ENCODE results near the gene KIF3B.

Gene KIF3B

GRCh38 chr20:32356622-32357374, 79.3 kb downstream of the KIF3B start:
- no peak for DNase-seq
- TF ChIP-seq GATA1 (IDR thresholded peaks at IDR 0.05; ENCODE audit: low read depth, low read length) (no peak), POLR2A (IDR thresholded peaks at IDR 0.05; ENCODE audit: low read length) (no peak)

DNA sequence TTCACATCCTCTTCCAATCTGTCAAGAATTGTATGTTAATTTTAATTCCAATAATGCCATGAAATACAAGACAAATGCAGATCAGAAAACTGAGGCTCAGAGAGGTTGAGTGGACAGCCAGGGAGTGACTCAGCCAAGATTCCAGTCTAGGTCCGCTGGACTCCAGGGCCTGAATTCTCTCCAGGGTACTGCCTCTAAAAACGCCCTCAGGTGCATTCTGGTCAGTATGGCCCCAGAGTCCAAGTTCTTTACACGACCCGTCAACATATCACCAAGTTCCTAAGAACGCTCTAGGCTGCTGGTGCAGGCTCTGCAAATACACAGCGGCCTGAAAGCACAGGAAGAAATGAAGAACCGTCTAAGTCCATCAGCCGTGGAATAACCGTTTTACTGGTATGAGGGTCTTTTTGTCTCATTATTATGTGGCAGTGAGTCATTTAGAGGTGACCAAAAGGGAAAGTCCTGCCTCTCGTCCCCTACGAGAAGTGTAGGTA, 80.0 kb downstream of the KIF3B start:
- TF ChIP-seq POLR2A (IDR thresholded peaks at IDR 0.05; ENCODE audit: low read length) = no peak
- no peak for TF ChIP-seq GATA1 (IDR thresholded peaks at IDR 0.05; ENCODE audit: low read depth, low read length)
- DNase-seq = peak in 1 of 2 experiments; percentile 70

DNA sequence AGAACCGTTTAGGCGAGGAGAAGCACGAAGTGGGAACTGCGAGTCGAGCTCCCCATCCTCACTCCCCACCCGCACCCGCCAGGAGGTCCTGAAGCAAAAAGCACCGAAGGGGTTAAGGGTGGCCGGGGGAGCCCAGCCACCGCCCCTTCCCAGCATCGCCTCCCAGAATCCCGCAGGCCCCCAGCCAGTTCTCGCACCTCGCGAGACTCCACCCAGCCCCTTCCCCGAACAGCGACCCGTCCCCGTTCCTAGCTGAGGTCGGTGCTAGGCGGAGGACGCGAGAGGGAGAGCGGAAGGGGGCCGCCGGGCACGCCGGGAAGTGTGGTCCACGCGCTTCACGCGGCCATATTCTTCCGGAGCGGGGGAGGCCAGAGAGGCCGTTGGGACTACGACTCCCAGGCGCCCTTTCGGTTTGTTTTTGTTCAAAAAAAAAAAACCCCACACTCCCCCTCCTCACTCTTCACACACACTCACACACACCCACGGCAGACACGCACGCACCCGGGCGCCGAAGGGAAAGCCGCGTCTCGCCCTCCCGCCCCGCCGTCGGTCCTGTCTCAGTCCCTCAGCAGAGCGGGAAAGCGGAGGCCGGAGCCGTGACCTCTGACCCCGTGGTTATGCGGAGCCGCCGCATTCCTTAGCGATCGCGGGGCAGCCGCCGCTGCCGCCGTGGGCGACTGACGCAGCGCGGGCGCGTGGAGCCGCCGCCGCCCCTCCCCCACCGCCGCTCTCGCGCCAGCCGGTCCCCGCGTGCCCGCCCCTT, 80.6 kb downstream of the KIF3B start, which contains the start of gene ASXL1:
ASXL1 (plus strand) TSS at position 463 of the 763 bp plus-strand sequence. CDS start 445 bp downstream, outside the sequence.
- DNase-seq = peak; percentile 93 to 95
- TF ChIP-seq GATA1 (IDR thresholded peaks at IDR 0.05; ENCODE audit: low read depth, low read length) (no peak), POLR2A (IDR thresholded peaks at IDR 0.05; ENCODE audit: low read length) (peak; percentile 83)

- no peak for TF ChIP-seq POLR2A (IDR thresholded peaks at IDR 0.05; ENCODE audit: low read length)
- no peak for TF ChIP-seq GATA1 (IDR thresholded peaks at IDR 0.05; ENCODE audit: low read depth, low read length)
- no peak for DNase-seq
These were observed 81.1 kb downstream of the KIF3B start for GRCh38 chr20:32358632-32358882.

- TF ChIP-seq GATA1 (IDR thresholded peaks at IDR 0.05; ENCODE audit: low read depth, low read length) (no peak), POLR2A (IDR thresholded peaks at IDR 0.05; ENCODE audit: low read length) (peak; percentile 35)
- DNase-seq = peak; percentile 85 to 90
These were observed 81.6 kb downstream of the KIF3B start for GRCh38 chr20:32358883-32359632.

- DNase-seq = peak; percentile 59 to 72
- no peak for TF ChIP-seq GATA1 (IDR thresholded peaks at IDR 0.05; ENCODE audit: low read depth, low read length)
- TF ChIP-seq POLR2A (IDR thresholded peaks at IDR 0.05; ENCODE audit: low read length) = peak; percentile 0
These were observed 82.3 kb downstream of the KIF3B start for GRCh38 chr20:32359633-32360332.

GRCh38 chr20:32360333-32360634, 82.8 kb downstream of the KIF3B start:
- peak in 1 of 2 experiments; percentile 22 for DNase-seq
- no peak for TF ChIP-seq POLR2A (IDR thresholded peaks at IDR 0.05; ENCODE audit: low read length)
- TF ChIP-seq GATA1 (IDR thresholded peaks at IDR 0.05; ENCODE audit: low read depth, low read length) = no peak

DNA sequence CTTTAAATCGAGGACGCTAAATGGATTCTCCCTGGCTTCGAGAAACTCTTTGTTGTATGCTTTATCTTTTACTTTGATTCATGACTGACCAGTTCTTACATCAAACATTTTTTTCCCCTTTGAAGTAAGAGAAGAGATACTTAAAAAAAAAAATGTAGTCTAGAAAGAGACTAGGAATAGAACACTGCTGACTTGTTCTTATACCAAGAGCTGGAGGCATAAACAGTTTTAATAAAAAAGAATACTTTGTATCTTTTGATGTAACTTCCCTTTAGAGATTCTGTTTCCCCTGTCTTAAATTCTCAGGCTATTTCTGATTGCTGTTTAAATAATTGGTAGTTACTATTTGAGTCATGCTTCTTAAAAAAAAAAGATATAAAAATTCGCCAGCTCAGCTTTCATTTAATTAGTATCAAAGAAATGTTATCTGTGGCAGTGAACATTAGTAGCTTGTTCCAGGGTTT, 85.5 kb downstream of the KIF3B start:
- no peak for DNase-seq
- TF ChIP-seq POLR2A (IDR thresholded peaks at IDR 0.05; ENCODE audit: low read length) = no peak
- no peak for TF ChIP-seq GATA1 (IDR thresholded peaks at IDR 0.05; ENCODE audit: low read depth, low read length)

DNA sequence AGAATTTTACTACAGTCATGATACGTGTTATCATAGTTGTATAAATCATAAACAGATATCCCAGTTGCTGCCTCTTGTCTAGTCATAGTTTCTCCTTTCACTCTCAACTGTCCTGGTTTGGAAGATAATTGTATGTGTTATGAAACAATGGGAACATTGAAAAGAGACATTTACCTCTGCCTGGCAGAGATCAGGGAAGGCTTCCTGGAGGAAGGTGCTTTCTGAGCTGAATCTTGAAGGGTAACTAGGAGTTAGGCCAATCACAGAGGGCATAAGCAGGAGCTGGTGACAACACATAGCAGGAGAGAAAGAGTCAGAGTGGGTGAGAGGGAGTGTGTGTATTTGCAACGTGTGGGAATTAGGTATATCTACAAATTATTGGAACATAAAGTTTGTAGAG, 86.0 kb downstream of the KIF3B start:
- no peak for TF ChIP-seq GATA1 (IDR thresholded peaks at IDR 0.05; ENCODE audit: low read depth, low read length)
- no peak for TF ChIP-seq POLR2A (IDR thresholded peaks at IDR 0.05; ENCODE audit: low read length)
- no peak for DNase-seq

- TF ChIP-seq POLR2A (IDR thresholded peaks at IDR 0.05; ENCODE audit: low read length) (no peak), GATA1 (IDR thresholded peaks at IDR 0.05; ENCODE audit: low read depth, low read length) (no peak)
- no peak for DNase-seq
These were observed 87.2 kb downstream of the KIF3B start for GRCh38 chr20:32364554-32365208.

- TF ChIP-seq GATA1 (IDR thresholded peaks at IDR 0.05; ENCODE audit: low read depth, low read length) (no peak), POLR2A (IDR thresholded peaks at IDR 0.05; ENCODE audit: low read length) (no peak)
These were observed 88.1 kb downstream of the KIF3B start for GRCh38 chr20:32365564-32365963.

GRCh38 chr20:32366380-32366779, 88.9 kb downstream of the KIF3B start:
- DNase-seq = no peak
- TF ChIP-seq GATA1 (IDR thresholded peaks at IDR 0.05; ENCODE audit: low read depth, low read length) (no peak), POLR2A (IDR thresholded peaks at IDR 0.05; ENCODE audit: low read length) (no peak)

More at GRCh38 chr20:32365564-32365963, 88.1 kb downstream of the KIF3B start:
- no peak for DNase-seq

- TF ChIP-seq POLR2A (IDR thresholded peaks at IDR 0.05; ENCODE audit: low read length) = no peak
- TF ChIP-seq GATA1 (IDR thresholded peaks at IDR 0.05; ENCODE audit: low read depth, low read length) = no peak
- no peak for DNase-seq
These were observed 90.9 kb downstream of the KIF3B start for GRCh38 chr20:32368323-32368722.
